PC-3 (cell line): Measurements from ENCODE around the gene FMNL2. TPM values are rescaled to one million over a fixed set of nuclear protein-coding genes. Genes with fewer than 3 reads are reported as not detected.

ENCODE experiments used
- ATAC-seq: fragments of 200-7000 bp; cut with Tn5 transposase; 2 replicates; pipeline ENCODE4 v1.9.1; 2020; ENCODE audit warnings: mild to moderate bottlenecking, moderate library complexity
- BruUV-seq: library from RNA; stranded (reverse); fragments of 400-500 nt; replicated peaks from 2 replicates; lab custom pipeline; 2021; lab: Mats Ljungman, UMichigan
- CTCF ChIA-PET: fragments of 300-600 bp; sonication (Branson Sonifier 250); formaldehyde crosslinking; loops from one replicate; lab custom pipeline; 2022; ENCODE audit warnings: antibody characterized with exemption; lab: Charles Lee
- POLR2A ChIA-PET: fragments of 300-600 bp; sonication (Branson Sonifier 250); formaldehyde crosslinking; loops from one replicate; lab custom pipeline; 2022; ENCODE audit warnings: antibody characterized with exemption; ENCODE audit not compliant: unreplicated experiment; lab: Charles Lee
- DNase-seq: peaks from one replicate; pipeline ENCODE4 v3.0.0-alpha.2; 2015
- H2AFZ ChIP-seq: fragments of 300-600 bp; sonication (generic); 2 replicates; pipeline ENCODE4 v1.6.0; 2016; ENCODE audit warnings: antibody characterized with exemption, low read length
- H3F3A ChIP-seq: fragments of 300-600 bp; sonication (generic); one replicate; pipeline ENCODE4 v1.6.0; 2017; ENCODE audit warnings: antibody characterized with exemption, low read length, control low read depth, mild to moderate bottlenecking; ENCODE audit not compliant: unreplicated experiment
- H3K27ac ChIP-seq: fragments of 300-600 bp; sonication (generic); 2 replicates; pipeline ENCODE4 v1.5.1; 2016; ENCODE audit warnings: mild to moderate bottlenecking, low read length
- H3K27me3 ChIP-seq: fragments of 300-600 bp; sonication (generic); 2 replicates; pipeline ENCODE4 v1.6.1; 2016; ENCODE audit warnings: low read length, mixed read lengths
- H3K36me3 ChIP-seq: fragments of 300-600 bp; sonication (generic); 2 replicates; pipeline ENCODE4 v1.6.1; 2016; ENCODE audit warnings: low read depth, mixed run types, low read length, mixed read lengths
- H3K4me1 ChIP-seq: fragments of 300-600 bp; sonication (generic); 2 replicates; pipeline ENCODE4 v1.5.1; 2016; ENCODE audit warnings: low read length; ENCODE audit not compliant: insufficient read depth
- H3K4me2 ChIP-seq: fragments of 300-600 bp; sonication (generic); 2 replicates; pipeline ENCODE4 v1.6.0; 2016; ENCODE audit warnings: low read length
- H3K4me3 ChIP-seq: fragments of 300-600 bp; sonication (generic); 2 replicates; pipeline ENCODE4 v1.5.1; 2016; ENCODE audit warnings: mild to moderate bottlenecking, low read length, mixed read lengths
- H3K79me2 ChIP-seq: fragments of 300-600 bp; sonication (generic); 2 replicates; pipeline ENCODE4 v1.6.1; 2017; ENCODE audit warnings: low read length, mixed read lengths
- H3K9ac ChIP-seq: fragments of 300-600 bp; sonication (generic); 2 replicates; pipeline ENCODE4 v1.6.0; 2016; ENCODE audit warnings: mild to moderate bottlenecking, low read length
- H3K9me2 ChIP-seq: fragments of 300-600 bp; sonication (generic); replicated peaks from 2 replicates; pipeline ENCODE4 v1.6.1; 2016; ENCODE audit warnings: mixed run types, low read length, mixed read lengths
- H3K9me3 ChIP-seq: fragments of 300-600 bp; sonication (generic); 2 replicates; pipeline ENCODE4 v1.6.1; 2016; ENCODE audit warnings: low read length, mixed read lengths
- H4K20me1 ChIP-seq: fragments of 300-600 bp; sonication (generic); 2 replicates; pipeline ENCODE4 v1.6.1; 2016; ENCODE audit warnings: low read length, mixed read lengths
- CTCF ChIP-seq: fragments of 300-600 bp; sonication (generic); conservative IDR thresholded peaks from 2 replicates; pipeline ENCODE4 v1.5.1; 2017; ENCODE audit warnings: antibody characterized with exemption, low read depth, mild to moderate bottlenecking, low read length
- EZH2 ChIP-seq: fragments of 300-600 bp; sonication (generic); IDR thresholded peaks from one replicate; pipeline ENCODE4 v1.6.1; 2017; ENCODE audit warnings: antibody characterized with exemption, mild to moderate bottlenecking, low read length; ENCODE audit not compliant: unreplicated experiment
- EZH2phosphoT487 ChIP-seq: fragments of 300-600 bp; sonication (generic); IDR thresholded peaks from 2 replicates; pipeline ENCODE4 v1.6.1; 2018; ENCODE audit warnings: mild to moderate bottlenecking, antibody characterized with exemption, low read length, borderline replicate concordance
- intact Hi-C: fragments of 100-400 bp; cut with micrococcal nuclease; formaldehyde crosslinking; loops from 2 replicates; pipeline ENCODE4 v1.9.0; 2023
- total RNA-seq: library from RNA; depleted of rRNA; stranded (reverse); fragments of >200 nt; gene quantifications from 2 replicates; pipeline ENCODE4 v1.2.3, GENCODE V29; 2014

The FMNL2 gene
- total RNA-seq, 1 experiment from 2014 or later, result 15.8 TPM

- Histone ChIP-seq H2AFZ (no peak overlapping the region), H3K27ac (no peak overlapping the region), H3K27me3 (no peaks in the 10 kb centered on the region), H3K9me2 (no peaks in the 10 kb centered on the region), H3K4me3 (no peak overlapping the region), H3K36me3 (no peaks in the 10 kb centered on the region), H3K4me1 (peaks cover 23% of the 10 kb centered on the region), H4K20me1 (no peaks in the 10 kb centered on the region), H3K4me2 (no peak overlapping the region), H3F3A (no peaks in the 10 kb centered on the region), H3K9me3 (no peaks in the 10 kb centered on the region), H3K9ac (no peak overlapping the region), H3K79me2 (peaks cover 35% of the 10 kb centered on the region)
- CTCF ChIA-PET, result no interaction called here
- DNase-seq (no peak), ATAC-seq (no peak)
- BruUV-seq, result no TSS peak
- intact Hi-C loops, result no loop called here
- no peak for TF ChIP-seq CTCF
- TF ChIP-seq EZH2, result no peak
- no peak for TF ChIP-seq EZH2phosphoT487
- POLR2A ChIA-PET, result no interaction called here
Measured at GRCh38 chr2:152504618-152505017, 169.6 kb downstream of the FMNL2 start.

- POLR2A ChIA-PET, result no interaction called here
- ATAC-seq, result no peak
- no peak overlapping the region for H3K4me3 ChIP-seq
Measured at GRCh38 chr2:152505495-152505906, 170.5 kb downstream of the FMNL2 start.

More at GRCh38 chr2:152505495-152505906, 170.5 kb downstream of the FMNL2 start:
- Histone ChIP-seq H3K9me3 (no peaks in the 10 kb centered on the region), H3F3A (no peaks in the 10 kb centered on the region), H3K27me3 (no peaks in the 10 kb centered on the region), H3K4me2 (no peak overlapping the region), H3K27ac (no peak overlapping the region), H2AFZ (no peak overlapping the region), H3K9ac (no peak overlapping the region), H3K4me1 (peaks cover 23% of the 10 kb centered on the region), H4K20me1 (no peaks in the 10 kb centered on the region), H3K36me3 (no peaks in the 10 kb centered on the region), H3K79me2 (peaks cover 26% of the 10 kb centered on the region), H3K9me2 (no peaks in the 10 kb centered on the region)
- CTCF ChIA-PET, result no interaction called here
- intact Hi-C loops, result no loop called here
- TF ChIP-seq EZH2phosphoT487 (no peak), EZH2 (no peak), CTCF (no peak)
- DNase-seq, result no peak
- no TSS peak for BruUV-seq
